Calu3 (cell line): ENCODE measurements around the gene MCM7. TPM values are rescaled to one million over a fixed set of nuclear protein-coding genes. Genes with fewer than 3 reads are reported as not detected.

Experiments
- BruUV-seq: library from RNA; stranded (reverse); fragments of 400-500 nt; replicated peaks from 2 replicates; lab custom pipeline; 2021; lab: Mats Ljungman, UMichigan
- CTCF ChIA-PET: fragments of 300-600 bp; sonication (Branson Sonifier 250); formaldehyde crosslinking; loops from one replicate; lab custom pipeline; 2022; ENCODE audit warnings: antibody characterized with exemption; lab: Charles Lee
- DNase-seq: peaks from one replicate; pipeline ENCODE4 v3.0.0; 2022
- H3K27ac Mint-ChIP-seq: one replicate; pipeline ENCODE4 v1.8.0; 2022; ENCODE audit warnings: mixed read lengths; ENCODE audit not compliant: unreplicated experiment
- H3K27me3 Mint-ChIP-seq: one replicate; pipeline ENCODE4 v1.8.0; 2022; ENCODE audit warnings: mixed read lengths; ENCODE audit not compliant: unreplicated experiment
- H3K36me3 Mint-ChIP-seq: one replicate; pipeline ENCODE4 v1.8.0; 2022; ENCODE audit warnings: mild to moderate bottlenecking, moderate library complexity, mixed read lengths; ENCODE audit not compliant: insufficient read depth, unreplicated experiment
- H3K4me1 Mint-ChIP-seq: one replicate; pipeline ENCODE4 v1.8.0; 2022; ENCODE audit warnings: mild to moderate bottlenecking, low read depth, mixed read lengths; ENCODE audit not compliant: unreplicated experiment
- H3K4me3 Mint-ChIP-seq: one replicate; pipeline ENCODE4 v1.8.0; 2022; ENCODE audit warnings: mild to moderate bottlenecking, low read depth, moderate library complexity, mixed read lengths; ENCODE audit not compliant: unreplicated experiment
- H3K9me3 Mint-ChIP-seq: one replicate; pipeline ENCODE4 v1.8.0; 2022; ENCODE audit warnings: low read depth, mixed read lengths; ENCODE audit not compliant: unreplicated experiment
- intact Hi-C: fragments of 100-400 bp; cut with micrococcal nuclease; formaldehyde crosslinking; loops from one replicate; pipeline ENCODE4 v1.10.0; 2022; ENCODE audit not compliant: unreplicated experiment
- total RNA-seq: library from RNA; stranded (reverse); gene quantifications from 2 replicates; pipeline ENCODE4 v1.2.3, GENCODE V29; 2022
- TF ChIP-seq, protein P1 (sequence below): fragments of 200-600 bp; IDR thresholded peaks from one replicate; pipeline ENCODE4 v1.8.0; 2022; ENCODE audit warnings: antibody characterized with exemption; ENCODE audit not compliant: unreplicated experiment

The MCM7 gene
- total RNA-seq, 1 experiment from 2014 or later, result 122 TPM

GRCh38 chr7:100064162-100064561 lies 37.0 kb downstream of the MCM7 start:
- no peak for DNase-seq
- CTCF ChIA-PET, result no interaction called here
- Mint-ChIP-seq H3K9me3 (no peaks in the 10 kb centered on the region), H3K4me3 (no peak overlapping the region), H3K27me3 (no peaks in the 10 kb centered on the region), H3K36me3 (peaks cover 26% of the 10 kb centered on the region), H3K27ac (no peak overlapping the region), H3K4me1 (no peaks in the 10 kb centered on the region)
- TF ChIP-seq, protein P1, sequence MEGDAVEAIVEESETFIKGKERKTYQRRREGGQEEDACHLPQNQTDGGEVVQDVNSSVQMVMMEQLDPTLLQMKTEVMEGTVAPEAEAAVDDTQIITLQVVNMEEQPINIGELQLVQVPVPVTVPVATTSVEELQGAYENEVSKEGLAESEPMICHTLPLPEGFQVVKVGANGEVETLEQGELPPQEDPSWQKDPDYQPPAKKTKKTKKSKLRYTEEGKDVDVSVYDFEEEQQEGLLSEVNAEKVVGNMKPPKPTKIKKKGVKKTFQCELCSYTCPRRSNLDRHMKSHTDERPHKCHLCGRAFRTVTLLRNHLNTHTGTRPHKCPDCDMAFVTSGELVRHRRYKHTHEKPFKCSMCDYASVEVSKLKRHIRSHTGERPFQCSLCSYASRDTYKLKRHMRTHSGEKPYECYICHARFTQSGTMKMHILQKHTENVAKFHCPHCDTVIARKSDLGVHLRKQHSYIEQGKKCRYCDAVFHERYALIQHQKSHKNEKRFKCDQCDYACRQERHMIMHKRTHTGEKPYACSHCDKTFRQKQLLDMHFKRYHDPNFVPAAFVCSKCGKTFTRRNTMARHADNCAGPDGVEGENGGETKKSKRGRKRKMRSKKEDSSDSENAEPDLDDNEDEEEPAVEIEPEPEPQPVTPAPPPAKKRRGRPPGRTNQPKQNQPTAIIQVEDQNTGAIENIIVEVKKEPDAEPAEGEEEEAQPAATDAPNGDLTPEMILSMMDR, result no peak
- intact Hi-C loops, result no loop called here
- BruUV-seq, result no TSS peak

- no TSS peak for BruUV-seq
- no peaks in the 10 kb centered on the region for H3K4me1 Mint-ChIP-seq
- no peaks in the 10 kb centered on the region for H3K27me3 Mint-ChIP-seq
- CTCF ChIA-PET, result no interaction called here
- no peaks in the 10 kb centered on the region for H3K9me3 Mint-ChIP-seq
- H3K36me3 Mint-ChIP-seq, result peaks cover 27% of the 10 kb centered on the region
- TF ChIP-seq, protein P1, result no peak
- DNase-seq, result no peak
- intact Hi-C loops, result no loop called here
- no peak overlapping the region for H3K27ac Mint-ChIP-seq
- H3K4me3 Mint-ChIP-seq, result no peak overlapping the region
These were observed 37.8 kb downstream of the MCM7 start for GRCh38 chr7:100063376-100063775.

DNA sequence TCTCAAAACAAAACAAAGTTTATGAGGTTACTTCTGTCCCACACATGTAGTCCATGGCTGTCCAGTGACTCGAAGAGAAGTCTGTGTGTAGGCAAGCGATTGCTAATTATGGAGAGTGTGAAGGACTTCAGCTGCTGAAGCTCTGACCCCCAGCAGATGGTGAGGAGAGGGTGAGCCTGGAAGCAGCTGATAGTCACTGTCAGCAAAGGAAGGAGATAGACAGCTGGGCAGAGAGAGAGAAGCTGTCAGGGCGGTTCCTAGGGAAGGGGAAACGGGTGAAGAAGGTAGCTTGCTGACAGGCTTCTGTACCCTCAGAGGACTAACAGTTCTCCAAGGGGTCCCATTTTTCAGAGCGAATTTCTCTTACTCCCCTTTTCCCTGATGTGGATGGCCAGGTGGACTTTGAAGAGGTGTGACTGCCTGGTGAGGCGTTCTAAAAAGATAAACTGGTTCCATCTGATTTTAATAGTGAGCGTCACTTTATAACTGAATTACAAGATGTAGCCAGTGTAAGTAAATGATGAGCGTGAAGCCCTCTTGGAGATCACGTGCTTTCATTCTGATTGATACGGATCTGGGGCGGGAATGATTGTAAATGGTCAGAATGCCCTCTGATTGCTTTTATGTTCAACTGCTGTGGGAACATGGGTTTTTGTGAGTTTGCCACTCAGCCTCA lies 39.5 kb downstream of the MCM7 start:
- intact Hi-C loops, result no loop called here
- H3K36me3 Mint-ChIP-seq, result peaks cover 36% of the 10 kb centered on the region
- H3K9me3 Mint-ChIP-seq, result no peaks in the 10 kb centered on the region
- CTCF ChIA-PET, result interaction anchor here (0.6 kb wide), 2 partner anchors 8 to 46 kb away, joined by 3 to 4 read pairs; partner anchors contain the start of gene ZKSCAN1
- no peaks in the 10 kb centered on the region for H3K27me3 Mint-ChIP-seq
- BruUV-seq, result no TSS peak
- H3K4me1 Mint-ChIP-seq, result no peaks in the 10 kb centered on the region
- DNase-seq, result no peak
- H3K27ac Mint-ChIP-seq, result no peak overlapping the region
- TF ChIP-seq, protein P1, result no peak
- H3K4me3 Mint-ChIP-seq, result no peak overlapping the region

DNA sequence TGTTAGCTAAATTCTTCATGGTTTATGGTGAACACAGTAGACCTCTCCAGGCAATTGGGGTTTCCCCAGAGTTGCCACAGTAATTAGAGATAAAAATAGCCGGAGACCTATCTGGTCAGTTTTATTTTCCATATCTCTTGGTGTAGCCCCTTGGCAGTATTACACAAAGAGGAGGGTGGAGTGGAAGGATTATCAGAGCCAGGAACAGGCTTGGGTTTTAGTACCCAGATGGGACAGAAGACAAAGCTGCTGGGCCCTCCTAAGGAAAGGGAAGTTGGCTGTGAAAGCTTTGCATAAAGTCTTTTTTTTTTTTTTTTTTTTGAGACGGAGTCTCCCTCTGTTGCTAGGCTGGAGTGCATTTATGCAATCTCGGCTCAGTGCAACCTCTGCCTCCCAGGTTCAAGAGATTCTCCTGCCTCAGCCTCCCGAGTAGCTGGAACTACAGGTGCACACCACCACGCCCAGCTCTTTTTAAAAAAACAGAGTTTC lies 41.9 kb downstream of the MCM7 start:
- CTCF ChIA-PET, result no interaction called here
- H3K36me3 Mint-ChIP-seq, result peaks cover 27% of the 10 kb centered on the region
- H3K4me1 Mint-ChIP-seq, result no peaks in the 10 kb centered on the region
- no peaks in the 10 kb centered on the region for H3K9me3 Mint-ChIP-seq
- BruUV-seq, result no TSS peak
- TF ChIP-seq, protein P1, result no peak
- intact Hi-C loops, result no loop called here
- H3K4me3 Mint-ChIP-seq, result no peak overlapping the region
- H3K27me3 Mint-ChIP-seq, result no peaks in the 10 kb centered on the region
- no peak for DNase-seq
- no peak overlapping the region for H3K27ac Mint-ChIP-seq
